ENCODE results near the gene CCN5. TPM values are rescaled to one million over a fixed set of nuclear protein-coding genes. Genes with fewer than 3 reads are reported as not detected.
"Not testable (repeated sequence)": the region's sequence is repeated elsewhere in the genome, so short reads cannot be mapped to it uniquely, and the experiment has no call there.

The CCN5 gene
- total RNA-seq, 6 experiments from 2014 or later = 0.92 to 6.1 (median 1.5) TPM

DNA sequence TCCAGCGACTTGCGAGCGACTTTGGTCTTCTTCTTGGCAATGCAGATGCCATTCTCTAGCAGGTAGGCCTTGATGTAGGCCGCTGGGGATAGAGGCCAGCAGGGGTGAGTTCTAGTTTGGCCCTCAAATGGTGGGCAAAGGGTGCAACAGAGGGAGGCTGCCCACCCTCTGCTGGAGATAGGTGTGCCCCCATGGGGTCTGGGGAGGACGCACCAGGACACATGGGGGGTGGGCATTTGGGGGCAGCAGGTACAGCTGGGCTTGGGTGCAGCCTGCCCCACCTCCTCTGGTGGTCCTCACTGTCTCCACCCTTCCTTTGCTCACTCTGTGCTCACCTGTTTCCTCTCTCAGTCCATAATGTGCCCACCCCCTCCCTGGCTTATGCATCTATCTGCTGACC lies 41.8 kb downstream of the CCN5 start:
- Histone ChIP-seq H3K27ac (no peak overlapping the region), H3K36me3 (no peaks in the 10 kb centered on the region), H3K27me3 (no peaks in the 10 kb centered on the region), H3K4me3 (no peak overlapping the region), H3K4me1 (no peaks in the 10 kb centered on the region), H3K9me3 (no peaks in the 10 kb centered on the region)
- WGBS (ENCODE audit: insufficient coverage, low coverage, low lambda C conversion rate, missing lambda C conversion rate) = 85% methylated on average over 4 of the region's 5 CpGs
- ATAC-seq (no peak), DNase-seq (no peak)
- TF ChIP-seq POLR2A (IDR thresholded peaks at IDR 0.05) = no peak
- intact Hi-C loops (cut with DNase I) = loop anchor here (10.0 kb wide), 1 partner anchor 108 kb away; no protein-coding TSS in a partner anchor

DNA sequence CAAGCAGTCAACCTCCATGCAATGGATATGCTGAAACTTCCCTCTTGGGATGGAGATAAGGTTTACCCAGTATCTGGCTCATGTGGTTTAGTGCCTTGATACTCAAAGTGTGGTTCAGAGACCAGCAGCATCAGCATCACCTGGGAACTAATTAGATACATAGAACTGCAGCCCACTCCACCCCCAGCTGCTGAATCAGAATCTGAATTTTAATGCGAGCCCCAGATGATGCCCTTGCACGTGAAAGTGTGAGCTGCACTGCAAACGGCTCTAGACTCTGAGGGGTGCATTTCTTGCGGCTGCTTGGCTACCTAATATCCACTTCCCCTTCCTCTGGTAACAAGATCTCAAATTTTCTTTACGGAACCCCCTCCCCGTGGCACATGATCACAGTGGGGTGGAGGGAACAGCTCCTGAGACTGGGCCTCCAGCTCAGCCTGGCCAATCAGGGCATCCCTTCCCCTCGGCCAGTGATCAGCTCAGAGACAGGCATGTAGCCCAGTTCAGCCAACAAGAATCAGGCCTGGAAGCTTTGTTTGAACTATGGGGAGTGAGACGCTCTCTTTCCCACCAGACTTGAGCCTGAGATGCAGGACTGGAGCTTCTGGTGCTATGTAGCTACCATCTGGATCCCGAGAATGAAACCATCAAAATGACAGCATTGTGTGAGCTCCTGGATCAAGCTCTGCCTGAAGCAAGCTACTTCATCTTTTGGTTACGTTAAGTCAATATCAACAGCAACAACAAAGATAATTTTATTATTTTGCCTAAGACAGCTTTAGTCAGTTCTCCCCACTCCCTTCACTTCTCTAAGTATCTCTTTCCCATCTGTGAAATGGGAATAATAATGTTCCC lies 43.3 kb downstream of the CCN5 start:
- TF ChIP-seq, protein P1, sequence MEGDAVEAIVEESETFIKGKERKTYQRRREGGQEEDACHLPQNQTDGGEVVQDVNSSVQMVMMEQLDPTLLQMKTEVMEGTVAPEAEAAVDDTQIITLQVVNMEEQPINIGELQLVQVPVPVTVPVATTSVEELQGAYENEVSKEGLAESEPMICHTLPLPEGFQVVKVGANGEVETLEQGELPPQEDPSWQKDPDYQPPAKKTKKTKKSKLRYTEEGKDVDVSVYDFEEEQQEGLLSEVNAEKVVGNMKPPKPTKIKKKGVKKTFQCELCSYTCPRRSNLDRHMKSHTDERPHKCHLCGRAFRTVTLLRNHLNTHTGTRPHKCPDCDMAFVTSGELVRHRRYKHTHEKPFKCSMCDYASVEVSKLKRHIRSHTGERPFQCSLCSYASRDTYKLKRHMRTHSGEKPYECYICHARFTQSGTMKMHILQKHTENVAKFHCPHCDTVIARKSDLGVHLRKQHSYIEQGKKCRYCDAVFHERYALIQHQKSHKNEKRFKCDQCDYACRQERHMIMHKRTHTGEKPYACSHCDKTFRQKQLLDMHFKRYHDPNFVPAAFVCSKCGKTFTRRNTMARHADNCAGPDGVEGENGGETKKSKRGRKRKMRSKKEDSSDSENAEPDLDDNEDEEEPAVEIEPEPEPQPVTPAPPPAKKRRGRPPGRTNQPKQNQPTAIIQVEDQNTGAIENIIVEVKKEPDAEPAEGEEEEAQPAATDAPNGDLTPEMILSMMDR (IDR thresholded peaks at IDR 0.05) = no peak
- no peak for TF ChIP-seq POLR2A (IDR thresholded peaks at IDR 0.05)
- ATAC-seq (no peak), DNase-seq (no peak)
- 31% methylated on average over 9 of the region's 10 CpGs for WGBS (ENCODE audit: insufficient coverage, low coverage, low lambda C conversion rate, missing lambda C conversion rate)
- Histone ChIP-seq H3K36me3 (no peaks in the 10 kb centered on the region), H3K27me3 (no peaks in the 10 kb centered on the region), H3K9me3 (no peaks in the 10 kb centered on the region), H3K4me1 (no peaks in the 10 kb centered on the region), H3K4me3 (no peak overlapping the region), H3K27ac (no peak overlapping the region)
- intact Hi-C loops (cut with DNase I) = loop anchor here (10.0 kb wide), 1 partner anchor 106 kb away; no protein-coding TSS in a partner anchor

DNA sequence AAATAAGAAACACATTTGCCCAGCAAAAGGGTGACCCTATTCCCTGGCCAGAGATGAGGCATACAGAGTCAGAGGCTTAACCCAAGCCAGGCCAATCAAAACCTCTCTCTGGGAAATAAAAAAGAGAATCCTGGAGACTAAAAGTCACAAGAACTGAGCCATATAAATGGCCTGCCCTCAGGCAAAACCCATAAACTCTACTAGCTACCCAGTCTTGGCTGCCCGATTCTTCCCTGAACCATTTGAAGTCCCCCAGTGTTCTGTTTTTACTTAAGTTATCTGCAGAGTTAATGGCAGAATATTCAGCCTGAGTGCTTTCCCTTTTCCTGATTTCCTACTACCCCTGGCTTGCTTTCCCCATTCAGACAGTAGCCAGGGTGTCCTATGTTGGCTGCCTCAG lies 44.4 kb downstream of the CCN5 start:
- Histone ChIP-seq H3K4me3 (no peak overlapping the region), H3K27ac (no peak overlapping the region), H3K4me1 (no peaks in the 10 kb centered on the region), H3K27me3 (no peaks in the 10 kb centered on the region), H3K36me3 (no peaks in the 10 kb centered on the region), H3K9me3 (no peaks in the 10 kb centered on the region)
- ATAC-seq = no peak
- DNase-seq = no peak
- intact Hi-C loops (cut with DNase I) = loop anchor here (10.0 kb wide), 1 partner anchor 105 kb away; no protein-coding TSS in a partner anchor
- TF ChIP-seq, protein P1 (IDR thresholded peaks at IDR 0.05) = no peak
- TF ChIP-seq POLR2A (IDR thresholded peaks at IDR 0.05) = no peak
- 75% methylated on average over 1 of the region's 1 CpG for WGBS (ENCODE audit: insufficient coverage, low coverage, low lambda C conversion rate, missing lambda C conversion rate)

DNA sequence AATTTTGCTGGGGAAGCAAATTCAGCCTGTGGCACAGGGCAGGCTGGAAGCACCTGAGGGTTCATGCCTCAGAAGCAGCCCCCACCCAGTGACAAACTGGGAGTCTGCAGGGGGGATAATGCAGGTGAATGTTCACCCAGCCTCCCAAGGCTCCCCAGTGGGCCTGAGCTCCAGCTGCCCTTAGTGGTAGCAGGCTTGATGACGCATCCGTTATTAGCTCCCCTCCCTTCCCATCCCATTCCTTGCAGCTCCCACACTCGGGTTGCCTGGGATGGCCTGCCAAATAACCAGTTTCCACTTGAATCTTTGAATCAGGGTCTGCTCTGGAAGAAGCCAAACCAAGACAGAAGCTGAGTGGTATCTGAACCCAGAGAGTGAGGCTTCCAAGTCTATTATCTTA lies 46.3 kb downstream of the CCN5 start:
- Histone ChIP-seq H3K27ac (no peak overlapping the region), H3K27me3 (no peaks in the 10 kb centered on the region), H3K4me3 (no peak overlapping the region), H3K36me3 (no peaks in the 10 kb centered on the region), H3K9me3 (no peaks in the 10 kb centered on the region), H3K4me1 (no peaks in the 10 kb centered on the region)
- TF ChIP-seq POLR2A (IDR thresholded peaks at IDR 0.05) = no peak
- TF ChIP-seq, protein P1 (IDR thresholded peaks at IDR 0.05) = no peak
- 17% methylated on average over 1 of the region's 3 CpGs for WGBS (ENCODE audit: insufficient coverage, low coverage, low lambda C conversion rate, missing lambda C conversion rate)
- DNase-seq (no peak), ATAC-seq (no peak)
- intact Hi-C loops (cut with DNase I) = no loop called here

DNA sequence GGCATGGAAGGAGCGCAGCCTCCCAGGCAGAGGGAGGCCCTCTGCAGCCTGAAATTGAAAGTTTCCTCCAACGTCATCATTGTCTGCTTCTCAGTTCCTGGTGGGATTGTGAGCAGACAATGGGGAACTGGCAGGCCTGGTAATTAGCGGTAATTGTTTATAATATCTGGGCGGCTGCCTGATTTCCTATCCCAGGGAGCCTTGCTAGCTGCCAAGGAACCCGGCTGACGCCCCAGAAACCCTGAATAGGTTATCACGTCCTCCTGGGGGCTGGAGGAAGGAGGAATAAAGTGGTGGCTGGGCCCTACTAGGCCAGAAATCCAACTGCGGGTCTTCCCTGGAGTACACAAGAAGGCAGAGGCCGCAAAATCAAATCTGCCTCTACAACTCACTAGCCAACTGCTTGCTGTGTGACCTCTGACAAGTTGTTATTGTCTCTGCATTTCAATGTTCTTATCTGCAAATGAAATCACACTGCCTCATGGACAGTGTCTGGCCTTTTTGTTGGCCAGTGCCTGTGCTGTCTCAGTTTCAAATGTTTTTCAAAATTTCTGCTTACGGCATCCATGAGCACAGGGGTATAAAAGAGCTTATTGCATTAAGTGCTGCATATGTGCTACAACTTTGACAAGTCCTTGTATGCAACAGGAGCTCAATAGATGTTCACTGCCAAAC lies 47.4 kb downstream of the CCN5 start:
- H3K27me3 ChIP-seq = no peaks in the 10 kb centered on the region
- intact Hi-C loops (cut with DNase I) = no loop called here
- H3K27ac ChIP-seq = no peak overlapping the region
- TF ChIP-seq, protein P1 (IDR thresholded peaks at IDR 0.05) = no peak
- TF ChIP-seq POLR2A (IDR thresholded peaks at IDR 0.05) = no peak
- H3K4me1 ChIP-seq = no peaks in the 10 kb centered on the region
- H3K36me3 ChIP-seq = no peaks in the 10 kb centered on the region
- WGBS (ENCODE audit: insufficient coverage, low coverage, low lambda C conversion rate, missing lambda C conversion rate) = 49% methylated on average over 7 of the region's 10 CpGs
- H3K9me3 ChIP-seq = no peaks in the 10 kb centered on the region
- no peak for DNase-seq
- ATAC-seq = no peak
- H3K4me3 ChIP-seq = no peak overlapping the region

DNA sequence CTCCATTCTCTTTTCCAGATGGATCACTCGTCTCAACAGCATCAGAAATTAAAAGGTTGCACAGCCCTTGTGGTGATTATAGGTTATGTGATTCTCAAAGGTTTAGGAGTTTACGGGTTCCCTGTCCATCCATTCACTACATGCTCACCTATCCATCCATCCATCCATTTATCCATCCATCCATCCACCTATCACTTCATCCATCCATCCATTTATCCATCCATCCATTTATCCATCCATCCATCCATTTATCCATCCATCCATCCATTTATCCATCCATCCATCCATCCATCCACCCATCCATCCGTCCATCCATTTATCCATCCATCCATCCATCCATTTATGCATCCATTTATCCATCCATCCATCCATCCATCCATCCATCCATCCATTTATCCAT lies 48.6 kb downstream of the CCN5 start:
- 50% methylated on average over 3 of the region's 3 CpGs for WGBS (ENCODE audit: insufficient coverage, low coverage, low lambda C conversion rate, missing lambda C conversion rate)
- H3K4me1 ChIP-seq; H3K36me3 ChIP-seq; DNase-seq; H3K27me3 ChIP-seq; H3K4me3 ChIP-seq; intact Hi-C loops (cut with DNase I); H3K9me3 ChIP-seq; H3K27ac ChIP-seq; ATAC-seq: not testable (repeated sequence)
